ENCODE measurements around the gene BEGAIN. TPM values are rescaled to one million over a fixed set of nuclear protein-coding genes. Genes with fewer than 3 reads are reported as not detected.

Gene BEGAIN
- total RNA-seq, 2 donors from 2014 or later = 0.91 to 1.3 TPM

DNA sequence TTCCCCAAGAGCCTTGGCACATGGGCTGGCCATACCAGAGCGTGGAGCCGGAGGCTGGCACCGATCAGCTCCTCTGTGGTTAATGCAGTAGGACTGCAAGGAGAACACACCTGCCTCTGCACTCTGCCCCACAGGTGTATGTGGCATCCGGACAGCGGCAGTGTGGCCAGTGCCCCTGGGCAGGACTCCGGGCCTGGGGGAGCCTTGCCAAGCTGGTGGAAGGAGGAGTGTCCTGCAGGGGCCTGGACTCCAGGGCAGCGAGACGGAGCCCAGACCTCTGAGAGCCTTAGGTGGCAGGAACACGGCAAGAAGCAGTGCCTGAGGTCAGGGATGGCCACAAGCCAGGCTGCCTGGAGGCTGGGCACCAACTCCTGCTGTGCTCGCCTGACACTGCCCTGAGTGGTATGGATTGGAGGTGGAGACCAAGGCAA lies 5.3 kb upstream of the BEGAIN start:
- peak; percentile 37 for DNase-seq
- H3K9me3 ChIP-seq (ENCODE audit: control insufficient read depth, low read length) = no peaks in the 10 kb centered on the region
- Mint-ChIP-seq H3K36me3 (ENCODE audit: low read depth) (no peaks in the 10 kb centered on the region), H3K27me3 (ENCODE audit: insufficient read depth) (peaks cover 59% of the 10 kb centered on the region), H3K9me3 (no peaks in the 10 kb centered on the region), H3K27ac (no peak overlapping the region), H3K4me3 (no peak overlapping the region), H3K4me1 (no peaks in the 10 kb centered on the region)
- no peaks in the 10 kb centered on the region for H3K36me3 ChIP-seq (ENCODE audit: control insufficient read depth, insufficient read depth, low read length)
- no peak overlapping the region for H3K4me3 ChIP-seq (ENCODE audit: low read length)
- H3K27ac ChIP-seq (ENCODE audit: low read depth, low read length) = no peak overlapping the region
- 92 to 93% methylated on average over 9 to 10 of the region's 10 CpGs for WGBS, 2 experiments (ENCODE audit: insufficient coverage in 1 of 2, insufficient read length in 1 of 2)
- TF ChIP-seq CTCF (conservative IDR thresholded peaks at IDR 0.05) = no peak
- no peak overlapping the region for H3K9ac ChIP-seq (ENCODE audit: extremely low read depth, low read length, poor library complexity, severe bottlenecking)
- H3K4me1 ChIP-seq (ENCODE audit: control insufficient read depth, insufficient read depth, low read length) = no peaks in the 10 kb centered on the region
- peaks cover 68% of the 10 kb centered on the region for H3K27me3 ChIP-seq (ENCODE audit: control insufficient read depth, insufficient read depth, low read length, poor library complexity, severe bottlenecking)

GRCh38 chr14:100591453-100592371 lies 4.5 kb upstream of the BEGAIN start:
- H3K9me3 Mint-ChIP-seq = no peaks in the 10 kb centered on the region
- Histone ChIP-seq H3K36me3 (ENCODE audit: control insufficient read depth, insufficient read depth, low read length) (no peaks in the 10 kb centered on the region), H3K4me3 (ENCODE audit: low read length) (no peak overlapping the region), H3K27ac (ENCODE audit: low read depth, low read length) (no peak overlapping the region), H3K9ac (ENCODE audit: extremely low read depth, low read length, poor library complexity, severe bottlenecking) (no peak overlapping the region), H3K9me3 (ENCODE audit: control insufficient read depth, low read length) (no peaks in the 10 kb centered on the region), H3K27me3 (ENCODE audit: control insufficient read depth, insufficient read depth, low read length, poor library complexity, severe bottlenecking) (peaks cover 63% of the 10 kb centered on the region), H3K4me1 (ENCODE audit: control insufficient read depth, insufficient read depth, low read length) (no peaks in the 10 kb centered on the region)
- peak; percentile 43 for DNase-seq
- 89 to 93% methylated on average over 10 to 16 of the region's 16 CpGs for WGBS, 2 experiments (ENCODE audit: insufficient coverage in 1 of 2, insufficient read length in 1 of 2)
- no peak overlapping the region for H3K4me3 Mint-ChIP-seq
- no peak overlapping the region for H3K27ac Mint-ChIP-seq
- H3K36me3 Mint-ChIP-seq (ENCODE audit: low read depth) = no peaks in the 10 kb centered on the region
- TF ChIP-seq CTCF (conservative IDR thresholded peaks at IDR 0.05) = no peak
- H3K27me3 Mint-ChIP-seq (ENCODE audit: insufficient read depth) = peaks cover 57% of the 10 kb centered on the region
- no peaks in the 10 kb centered on the region for H3K4me1 Mint-ChIP-seq

DNA sequence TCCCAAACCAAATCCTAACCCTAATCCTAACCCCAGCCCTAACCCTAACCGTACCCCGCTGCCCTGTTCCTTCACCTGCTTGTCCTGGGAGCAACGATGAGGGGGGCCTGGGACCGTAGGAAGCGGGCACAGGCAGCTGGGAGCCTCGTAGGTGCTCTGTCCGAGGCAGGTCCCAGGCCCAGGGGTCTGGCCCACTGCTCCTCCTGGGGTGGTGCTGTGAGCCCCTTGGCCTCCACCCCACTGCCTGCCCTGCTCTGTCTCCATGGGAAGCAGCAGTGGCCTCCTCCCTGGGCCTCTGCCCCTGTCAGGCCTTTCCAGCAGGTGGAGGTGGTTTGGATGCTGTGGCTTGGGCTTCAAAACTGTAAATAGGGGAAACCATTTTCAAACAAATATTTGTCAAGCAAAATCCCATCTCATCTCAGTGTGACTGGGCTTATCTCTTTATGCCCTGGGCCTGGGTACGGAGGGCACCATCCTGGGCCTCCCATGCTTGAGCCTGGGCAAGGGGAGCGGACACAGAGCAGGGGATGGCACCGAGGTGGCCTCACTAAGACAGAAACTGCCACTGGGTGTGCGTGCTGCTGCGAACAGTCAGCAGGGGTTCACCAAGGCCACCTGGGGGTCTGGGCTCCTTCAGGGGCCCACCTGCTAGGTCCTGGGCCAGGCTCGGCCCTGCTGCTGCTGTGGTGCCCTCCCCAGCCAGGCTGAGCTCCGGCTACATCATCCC lies 3.7 kb upstream of the BEGAIN start:
- no peaks in the 10 kb centered on the region for H3K36me3 ChIP-seq (ENCODE audit: control insufficient read depth, insufficient read depth, low read length)
- peaks cover 65% of the 10 kb centered on the region for H3K27me3 ChIP-seq (ENCODE audit: control insufficient read depth, insufficient read depth, low read length, poor library complexity, severe bottlenecking)
- no peak overlapping the region for H3K27ac ChIP-seq (ENCODE audit: low read depth, low read length)
- Mint-ChIP-seq H3K4me3 (no peak overlapping the region), H3K36me3 (ENCODE audit: low read depth) (no peaks in the 10 kb centered on the region), H3K27me3 (ENCODE audit: insufficient read depth) (peaks cover 59% of the 10 kb centered on the region), H3K9me3 (no peaks in the 10 kb centered on the region), H3K4me1 (no peaks in the 10 kb centered on the region), H3K27ac (no peak overlapping the region)
- no peak overlapping the region for H3K9ac ChIP-seq (ENCODE audit: extremely low read depth, low read length, poor library complexity, severe bottlenecking)
- H3K4me3 ChIP-seq (ENCODE audit: low read length) = no peak overlapping the region
- H3K9me3 ChIP-seq (ENCODE audit: control insufficient read depth, low read length) = no peaks in the 10 kb centered on the region
- 88 to 92% methylated on average over 8 to 14 of the region's 14 CpGs for WGBS, 2 experiments (ENCODE audit: insufficient coverage in 1 of 2, insufficient read length in 1 of 2)
- no peaks in the 10 kb centered on the region for H3K4me1 ChIP-seq (ENCODE audit: control insufficient read depth, insufficient read depth, low read length)
- peak; percentile 33 for DNase-seq
- no peak for TF ChIP-seq CTCF (conservative IDR thresholded peaks at IDR 0.05)
